HepG2 (cell line): ENCODE measurements around the gene ANKLE1. TPM values are rescaled to one million over a fixed set of nuclear protein-coding genes. Genes with fewer than 3 reads are reported as not detected.

Source experiments
- HOXA3 ChIP-seq: sonication (generic); formaldehyde crosslinking; IDR thresholded peaks from 2 replicates; pipeline ENCODE4 v1.5.0; 2020; ENCODE audit warnings: missing genetic modification reagents
- KDM2A ChIP-seq: sonication (generic); formaldehyde crosslinking; IDR thresholded peaks from 2 replicates; pipeline ENCODE4 v1.4.0; 2020; ENCODE audit warnings: low read depth, missing genetic modification reagents, borderline replicate concordance
- MATR3 ChIP-seq: sonication (generic); formaldehyde crosslinking; IDR thresholded peaks from 2 replicates; pipeline ENCODE4 v1.4.0; 2020; ENCODE audit warnings: missing genetic modification reagents
- NFRKB ChIP-seq: fragments of 450-650 bp; IDR thresholded peaks from 2 replicates; pipeline ENCODE4 v1.6.1; 2017
- PLRG1 ChIP-seq: fragments of 450-650 bp; conservative IDR thresholded peaks from 2 replicates; pipeline ENCODE4 v1.6.1; 2016
- RFX1 ChIP-seq: fragments of 450-650 bp; IDR thresholded peaks from 2 replicates; pipeline ENCODE4 v1.6.1; 2017
- SMARCC2 ChIP-seq: fragments of 450-650 bp; IDR thresholded peaks from 2 replicates; pipeline ENCODE4 v1.6.1; 2017; ENCODE audit warnings: antibody characterized with exemption, mild to moderate bottlenecking
- TFDP2 ChIP-seq: sonication (generic); formaldehyde crosslinking; IDR thresholded peaks from 2 replicates; pipeline ENCODE4 v1.4.0; 2020; ENCODE audit warnings: missing genetic modification reagents
- THAP11 ChIP-seq: IDR thresholded peaks from 2 replicates; pipeline ENCODE4 v1.6.1; 2016; ENCODE audit warnings: missing biosample characterization, missing genetic modification reagents
- ZFX ChIP-seq: sonication (generic); formaldehyde crosslinking; IDR thresholded peaks from 2 replicates; pipeline ENCODE4 v1.4.0; 2020; ENCODE audit warnings: mild to moderate bottlenecking, low read depth, missing genetic modification reagents, moderate library complexity
- ZNF263 ChIP-seq: sonication (generic); formaldehyde crosslinking; IDR thresholded peaks from 2 replicates; pipeline ENCODE4 v1.4.0; 2020; ENCODE audit warnings: missing genetic modification reagents
- ZNF597 ChIP-seq: sonication (generic); formaldehyde crosslinking; IDR thresholded peaks from 2 replicates; pipeline ENCODE4 v1.5.0; 2020; ENCODE audit warnings: missing genetic modification reagents
- ZNF674 ChIP-seq: sonication (generic); formaldehyde crosslinking; IDR thresholded peaks from 2 replicates; pipeline ENCODE4 v1.5.0; 2020; ENCODE audit warnings: low read depth, mild to moderate bottlenecking, missing genetic modification reagents
- ZNF780A ChIP-seq: sonication (generic); formaldehyde crosslinking; IDR thresholded peaks from 2 replicates; pipeline ENCODE4 v1.8.0; 2022; ENCODE audit warnings: mild to moderate bottlenecking, missing genetic modification reagents, moderate library complexity
- ZNF883 ChIP-seq: sonication (generic); formaldehyde crosslinking; IDR thresholded peaks from 2 replicates; pipeline ENCODE4 v1.5.1; 2020; ENCODE audit warnings: mild to moderate bottlenecking, missing genetic modification reagents; ENCODE audit errors: not compliant biosample characterization
- ZSCAN9 ChIP-seq: IDR thresholded peaks from 2 replicates; pipeline ENCODE4 v1.6.1; 2016; ENCODE audit warnings: borderline replicate concordance
- polyA plus RNA-seq, 8 experiments: library from polyadenylated mRNA; depleted of rRNA in 3 of 8; stranded (reverse) in 7 of 8; unstranded in 1 of 8; fragments of >200 nt; fragmentation: Illumina TruSeq in 4 of 8; extraction: Trizol in 4 of 8; gene quantifications; 2 replicates each; pipeline versions ENCODE4 v1.2.1 to v1.2.3, GENCODE V29; 2011 to 2016; ENCODE audit warnings: low read depth in 4 of 8, missing spikeins in 1 of 8, mixed read lengths in 1 of 8; ENCODE audit not compliant: insufficient read depth in 1 of 8
- total RNA-seq, 5 experiments: library from RNA; depleted of rRNA; stranded (reverse); fragments of >200 nt; fragmentation: Illumina TruSeq; extraction: Trizol; gene quantifications; 2 replicates each; pipeline ENCODE4 v1.2.3, GENCODE V29; 2016; ENCODE audit warnings: low read depth in 1 of 5
- TF ChIP-seq, protein P1 (sequence below): sonication (generic); formaldehyde crosslinking; IDR thresholded peaks from 2 replicates; pipeline ENCODE4 v1.4.0; 2020; ENCODE audit warnings: mild to moderate bottlenecking, missing genetic modification reagents
- TF ChIP-seq, protein P2 (sequence below): sonication (generic); formaldehyde crosslinking; IDR thresholded peaks from 2 replicates; pipeline ENCODE4 v1.4.0; 2020; ENCODE audit warnings: mild to moderate bottlenecking, missing genetic modification reagents

The ANKLE1 gene
- total and polyA plus RNA-seq, 2 of the 13 experiments (the other 11 are each of a cell fraction or from before 2014, with no cell fraction given): 0.69 to 1.5 TPM

DNA sequence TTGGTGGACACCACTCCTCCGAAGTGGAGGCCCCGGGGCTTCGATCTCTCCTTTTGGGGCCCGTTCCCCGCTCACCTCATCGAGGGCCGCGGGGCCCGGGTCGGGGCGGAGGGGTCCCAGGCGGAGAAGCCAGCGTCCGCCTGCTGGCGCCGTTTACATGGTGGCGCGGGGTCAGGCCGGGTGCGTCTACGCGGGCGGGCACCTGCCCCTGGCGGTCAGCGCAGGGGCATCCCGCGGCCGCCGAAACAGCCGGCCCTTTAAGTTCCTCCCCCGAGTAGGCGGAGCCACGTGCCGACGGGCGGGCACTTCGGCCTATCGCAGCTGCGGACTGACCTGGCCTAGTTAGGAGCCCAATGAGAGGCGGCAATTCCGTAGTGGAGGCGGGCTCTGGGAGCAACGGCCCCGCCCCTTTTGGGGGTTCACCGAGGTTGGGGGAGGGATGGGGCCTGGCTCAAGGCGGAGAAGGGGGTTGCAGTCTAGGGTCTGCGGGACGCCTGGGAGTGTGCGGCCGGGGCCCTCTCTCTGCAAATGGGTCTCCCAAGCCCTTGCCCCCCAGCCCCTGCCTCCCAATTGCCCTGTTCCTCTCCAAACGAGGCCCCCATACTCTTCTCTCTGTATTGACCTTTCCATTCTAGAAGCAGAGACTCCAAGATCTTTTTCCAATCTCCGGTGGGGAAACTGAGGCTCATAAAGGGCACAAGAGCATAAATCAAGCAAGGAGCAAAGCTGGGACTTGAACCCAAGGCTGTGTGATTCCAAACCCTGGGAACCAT is 21.7 kb downstream of the ANKLE1 start, which contains the start of gene ABHD8 (continued):
- TF ChIP-seq, protein P1, sequence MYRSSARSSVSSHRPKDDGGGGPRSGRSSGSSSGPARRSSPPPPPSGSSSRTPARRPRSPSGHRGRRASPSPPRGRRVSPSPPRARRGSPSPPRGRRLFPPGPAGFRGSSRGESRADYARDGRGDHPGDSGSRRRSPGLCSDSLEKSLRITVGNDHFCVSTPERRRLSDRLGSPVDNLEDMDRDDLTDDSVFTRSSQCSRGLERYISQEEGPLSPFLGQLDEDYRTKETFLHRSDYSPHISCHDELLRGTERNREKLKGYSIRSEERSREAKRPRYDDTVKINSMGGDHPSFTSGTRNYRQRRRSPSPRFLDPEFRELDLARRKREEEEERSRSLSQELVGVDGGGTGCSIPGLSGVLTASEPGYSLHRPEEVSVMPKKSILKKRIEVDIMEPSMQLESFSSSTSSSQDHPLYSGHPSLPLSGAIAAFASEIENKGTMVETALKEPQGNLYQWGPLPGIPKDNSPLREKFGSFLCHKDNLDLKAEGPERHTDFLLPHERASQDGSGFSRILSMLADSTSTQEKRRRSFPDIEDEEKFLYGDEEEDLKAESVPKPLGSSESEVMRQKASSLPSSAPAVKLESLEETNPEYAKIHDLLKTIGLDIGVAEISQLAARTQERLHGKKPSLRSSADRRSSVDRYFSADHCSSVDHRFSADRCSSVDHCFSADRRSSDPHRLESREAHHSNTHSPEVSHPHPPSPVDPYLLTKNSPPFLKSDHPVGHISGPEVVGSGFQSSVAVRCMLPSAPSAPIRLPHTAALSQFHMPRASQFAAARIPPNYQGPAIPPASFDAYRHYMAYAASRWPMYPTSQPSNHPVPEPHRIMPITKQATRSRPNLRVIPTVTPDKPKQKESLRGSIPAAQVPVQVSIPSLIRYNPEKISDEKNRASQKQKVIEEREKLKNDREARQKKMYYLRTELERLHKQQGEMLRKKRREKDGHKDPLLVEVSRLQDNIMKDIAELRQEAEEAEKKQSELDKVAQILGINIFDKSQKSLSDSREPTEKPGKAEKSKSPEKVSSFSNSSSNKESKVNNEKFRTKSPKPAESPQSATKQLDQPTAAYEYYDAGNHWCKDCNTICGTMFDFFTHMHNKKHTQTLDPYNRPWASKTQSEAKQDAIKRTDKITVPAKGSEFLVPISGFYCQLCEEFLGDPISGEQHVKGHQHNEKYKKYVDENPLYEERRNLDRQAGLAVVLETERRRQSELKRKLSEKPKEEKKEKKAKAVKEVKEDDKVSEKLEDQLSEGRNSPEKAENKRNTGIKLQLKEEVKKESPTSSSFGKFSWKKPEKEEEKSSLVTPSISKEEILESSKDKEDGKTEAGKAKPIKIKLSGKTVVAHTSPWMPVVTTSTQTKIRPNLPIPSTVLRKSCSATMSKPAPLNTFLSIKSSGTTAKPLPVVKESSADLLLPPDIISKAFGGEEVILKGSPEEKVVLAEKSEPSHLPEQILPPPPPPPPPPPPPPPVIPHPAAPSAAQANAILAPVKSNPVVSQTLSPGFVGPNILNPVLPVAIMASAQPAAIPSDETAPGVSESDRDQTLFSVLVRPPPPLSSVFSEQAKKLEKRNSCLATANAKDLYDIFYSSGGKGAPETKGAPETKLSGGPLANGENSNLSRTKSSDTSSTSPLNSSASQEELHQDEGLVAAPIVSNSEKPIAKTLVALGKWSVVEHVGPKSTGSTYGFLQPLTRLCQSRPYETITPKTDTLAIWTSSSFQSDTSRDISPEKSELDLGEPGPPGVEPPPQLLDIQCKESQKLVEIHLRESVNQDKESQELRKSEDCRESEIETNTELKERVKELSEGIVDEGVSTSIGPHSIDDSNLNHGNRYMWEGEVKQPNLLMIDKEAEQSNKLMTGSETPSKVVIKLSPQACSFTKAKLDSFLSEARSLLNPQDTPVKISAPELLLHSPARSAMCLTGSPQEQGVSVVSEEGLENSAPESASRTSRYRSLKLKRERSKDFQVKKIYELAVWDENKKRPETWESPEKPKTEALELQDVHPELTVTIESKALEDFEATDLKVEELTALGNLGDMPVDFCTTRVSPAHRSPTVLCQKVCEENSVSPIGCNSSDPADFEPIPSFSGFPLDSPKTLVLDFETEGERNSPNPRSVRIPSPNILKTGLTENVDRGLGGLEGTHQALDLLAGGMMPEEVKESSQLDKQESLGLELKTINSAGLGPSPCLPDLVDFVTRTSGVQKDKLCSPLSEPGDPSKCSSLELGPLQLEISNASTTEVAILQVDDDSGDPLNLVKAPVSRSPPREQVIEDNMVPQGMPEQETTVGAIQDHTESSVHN (CRISPR knock-in tag): no peak
- TF ChIP-seq ZSCAN9 (CRISPR knock-in tag): no peak
- TF ChIP-seq THAP11: peak; percentile 79
- no peak for TF ChIP-seq ZNF780A
- TF ChIP-seq, protein P2, sequence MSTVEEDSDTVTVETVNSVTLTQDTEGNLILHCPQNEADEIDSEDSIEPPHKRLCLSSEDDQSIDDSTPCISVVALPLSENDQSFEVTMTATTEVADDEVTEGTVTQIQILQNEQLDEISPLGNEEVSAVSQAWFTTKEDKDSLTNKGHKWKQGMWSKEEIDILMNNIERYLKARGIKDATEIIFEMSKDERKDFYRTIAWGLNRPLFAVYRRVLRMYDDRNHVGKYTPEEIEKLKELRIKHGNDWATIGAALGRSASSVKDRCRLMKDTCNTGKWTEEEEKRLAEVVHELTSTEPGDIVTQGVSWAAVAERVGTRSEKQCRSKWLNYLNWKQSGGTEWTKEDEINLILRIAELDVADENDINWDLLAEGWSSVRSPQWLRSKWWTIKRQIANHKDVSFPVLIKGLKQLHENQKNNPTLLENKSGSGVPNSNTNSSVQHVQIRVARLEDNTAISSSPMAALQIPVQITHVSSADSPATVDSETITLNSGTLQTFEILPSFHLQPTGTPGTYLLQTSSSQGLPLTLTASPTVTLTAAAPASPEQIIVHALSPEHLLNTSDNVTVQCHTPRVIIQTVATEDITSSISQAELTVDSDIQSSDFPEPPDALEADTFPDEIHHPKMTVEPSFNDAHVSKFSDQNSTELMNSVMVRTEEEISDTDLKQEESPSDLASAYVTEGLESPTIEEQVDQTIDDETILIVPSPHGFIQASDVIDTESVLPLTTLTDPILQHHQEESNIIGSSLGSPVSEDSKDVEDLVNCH (CRISPR knock-in tag): no peak
- TF ChIP-seq KDM2A: peak; percentile 71
- peak; percentile 69; the same call in 1 of the 2 replicates for TF ChIP-seq HOXA3
- no peak for TF ChIP-seq ZNF674 (CRISPR knock-in tag)
- no peak for TF ChIP-seq ZNF263 (CRISPR knock-in tag)
- no peak for TF ChIP-seq SMARCC2
- peak; percentile 83 for TF ChIP-seq ZFX (CRISPR knock-in tag)
- TF ChIP-seq TFDP2: no peak; the same call in none of the 2 replicates
- TF ChIP-seq ZNF883: no peak
- TF ChIP-seq MATR3 (CRISPR knock-in tag): no peak
- no peak for TF ChIP-seq ZNF597 (CRISPR knock-in tag)
- TF ChIP-seq NFRKB: no peak
- no peak for TF ChIP-seq RFX1
- TF ChIP-seq PLRG1: no peak
